Fibroblast of lung (primary cell): ENCODE measurements around the gene TMEM40. TPM values are rescaled to one million over a fixed set of nuclear protein-coding genes. Genes with fewer than 3 reads are reported as not detected.
"Not testable (repeated sequence)": the region's sequence is repeated elsewhere in the genome, so short reads cannot be mapped to it uniquely, and the experiment has no call there.

ENCODE experiments used
- DNase-seq, 2 donors: peaks; one replicate each; pipeline versions ENCODE4 v3.0.0 to v3.0.0-alpha.2; 2010; ENCODE audit warnings: low read depth in 2 of 2
- H2AFZ ChIP-seq: 2 replicates; pipeline ENCODE4 v1.5.1; 2012; ENCODE audit warnings: low read length, control low read depth, inconsistent platforms
- H3K27ac ChIP-seq: 2 replicates; pipeline ENCODE4 v1.5.1; 2011; ENCODE audit warnings: low read length, control low read depth; ENCODE audit not compliant: insufficient read depth
- H3K27me3 ChIP-seq: 2 replicates; pipeline ENCODE4 v1.5.1; 2011; ENCODE audit warnings: mild to moderate bottlenecking, low read length; ENCODE audit not compliant: control insufficient read depth, insufficient read depth
- H3K36me3 ChIP-seq: 2 replicates; pipeline ENCODE4 v1.5.1; 2011; ENCODE audit warnings: low read length; ENCODE audit not compliant: control insufficient read depth, insufficient read depth
- H3K4me1 ChIP-seq: 2 replicates; pipeline ENCODE4 v1.5.1; 2011; ENCODE audit warnings: low read length; ENCODE audit not compliant: control insufficient read depth, insufficient read depth; ENCODE audit errors: extremely low read depth
- H3K4me2 ChIP-seq: 2 replicates; pipeline ENCODE4 v1.5.1; 2011; ENCODE audit warnings: low read length, control low read depth; ENCODE audit not compliant: insufficient read depth; ENCODE audit errors: extremely low read depth
- H3K4me3 ChIP-seq, 4 experiments: fragments of 200-600 bp in 1 of 4; sonication (generic) in 1 of 4; replicated peaks in 1 of 4; 2 replicates each; pipeline ENCODE4 v1.5.1; 2011 to 2016; ENCODE audit warnings: low read length in 4 of 4, low read depth in 3 of 4, mild to moderate bottlenecking in 3 of 4, control low read depth in 2 of 4, inconsistent platforms in 1 of 4, mixed read lengths in 1 of 4; ENCODE audit not compliant: insufficient read depth in 1 of 4; ENCODE audit errors: control extremely low read depth in 1 of 4
- H3K79me2 ChIP-seq: 2 replicates; pipeline ENCODE4 v1.5.1; 2012; ENCODE audit warnings: mild to moderate bottlenecking, low read length, inconsistent platforms; ENCODE audit not compliant: control insufficient read depth, insufficient read depth
- H3K9ac ChIP-seq: 2 replicates; pipeline ENCODE4 v1.5.1; 2011; ENCODE audit warnings: mild to moderate bottlenecking, low read length, control low read depth; ENCODE audit not compliant: insufficient read depth
- H3K9me3 ChIP-seq: 2 replicates; pipeline ENCODE4 v1.5.1; 2012; ENCODE audit warnings: low read depth, low read length; ENCODE audit not compliant: control insufficient read depth, insufficient read depth
- H4K20me1 ChIP-seq: 2 replicates; pipeline ENCODE4 v1.5.1; 2011; ENCODE audit warnings: low read length; ENCODE audit not compliant: control insufficient read depth, insufficient read depth; ENCODE audit errors: extremely low read depth
- EZH2 ChIP-seq: IDR thresholded peaks from 2 replicates; pipeline ENCODE4 v1.5.1; 2012; ENCODE audit warnings: low read length, control low read depth, mild to moderate bottlenecking; ENCODE audit errors: missing control alignments
- polyA plus RNA-seq, 2 donors: library from polyadenylated mRNA; depleted of rRNA in 1 of 2; stranded (reverse) in 1 of 2; unstranded in 1 of 2; fragments of >200 nt; gene quantifications; 2 replicates each; pipeline ENCODE4 v1.2.1, GENCODE V29; 2011 to 2012; ENCODE audit warnings: missing spikeins in 1 of 2
- total RNA-seq: library from RNA; depleted of rRNA; stranded (reverse); fragments of >200 nt; gene quantifications from 2 replicates; pipeline ENCODE4 v1.2.1, GENCODE V29; 2014
- TF ChIP-seq, protein P1 (sequence below), 2 donors: IDR thresholded peaks in 1 of 2; conservative IDR thresholded peaks in 1 of 2; 1 replicate in 1 of 2; 2 replicates in 1 of 2; pipeline ENCODE4 v1.5.1; 2011 to 2012; ENCODE audit warnings: low read length in 2 of 2, control low read depth in 1 of 2, inconsistent platforms in 1 of 2, low read depth in 1 of 2, mild to moderate bottlenecking in 1 of 2

TMEM40 gene
- total and polyA plus RNA-seq, 2 donors (not counting 1 experiment from before 2014, with no cell fraction given), result under 0.01 to 0.33 TPM

DNA sequence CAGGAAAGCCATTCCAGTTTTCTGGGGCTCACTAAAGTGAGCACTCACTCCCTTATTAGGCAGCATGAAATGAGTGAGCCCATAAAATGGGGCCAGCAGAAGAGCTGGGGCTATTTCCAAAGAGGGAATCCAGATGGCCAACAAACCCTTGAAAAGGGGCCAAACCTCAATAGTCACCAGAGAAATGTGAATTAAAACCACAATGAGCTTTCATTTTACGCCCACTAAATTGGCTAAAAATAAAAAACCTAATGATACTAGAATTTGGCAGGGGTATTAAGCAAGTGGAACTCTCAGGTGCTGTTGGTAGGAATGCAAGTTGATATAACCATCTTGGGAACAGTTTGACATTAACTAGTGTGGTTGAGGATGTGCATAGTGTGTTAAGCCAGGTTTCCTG is 53.1 kb downstream of the TMEM40 start:
- DNase-seq, result peak; percentile 38 to 88
- TF ChIP-seq EZH2, result no peak
- TF ChIP-seq, protein P1, sequence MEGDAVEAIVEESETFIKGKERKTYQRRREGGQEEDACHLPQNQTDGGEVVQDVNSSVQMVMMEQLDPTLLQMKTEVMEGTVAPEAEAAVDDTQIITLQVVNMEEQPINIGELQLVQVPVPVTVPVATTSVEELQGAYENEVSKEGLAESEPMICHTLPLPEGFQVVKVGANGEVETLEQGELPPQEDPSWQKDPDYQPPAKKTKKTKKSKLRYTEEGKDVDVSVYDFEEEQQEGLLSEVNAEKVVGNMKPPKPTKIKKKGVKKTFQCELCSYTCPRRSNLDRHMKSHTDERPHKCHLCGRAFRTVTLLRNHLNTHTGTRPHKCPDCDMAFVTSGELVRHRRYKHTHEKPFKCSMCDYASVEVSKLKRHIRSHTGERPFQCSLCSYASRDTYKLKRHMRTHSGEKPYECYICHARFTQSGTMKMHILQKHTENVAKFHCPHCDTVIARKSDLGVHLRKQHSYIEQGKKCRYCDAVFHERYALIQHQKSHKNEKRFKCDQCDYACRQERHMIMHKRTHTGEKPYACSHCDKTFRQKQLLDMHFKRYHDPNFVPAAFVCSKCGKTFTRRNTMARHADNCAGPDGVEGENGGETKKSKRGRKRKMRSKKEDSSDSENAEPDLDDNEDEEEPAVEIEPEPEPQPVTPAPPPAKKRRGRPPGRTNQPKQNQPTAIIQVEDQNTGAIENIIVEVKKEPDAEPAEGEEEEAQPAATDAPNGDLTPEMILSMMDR (conservative IDR thresholded peaks at IDR 0.05 in 1 of 2, IDR thresholded peaks at IDR 0.05 in 1 of 2; ENCODE audit: low read depth in 1 of 2, low read length in 2 of 2), result no peak

DNA sequence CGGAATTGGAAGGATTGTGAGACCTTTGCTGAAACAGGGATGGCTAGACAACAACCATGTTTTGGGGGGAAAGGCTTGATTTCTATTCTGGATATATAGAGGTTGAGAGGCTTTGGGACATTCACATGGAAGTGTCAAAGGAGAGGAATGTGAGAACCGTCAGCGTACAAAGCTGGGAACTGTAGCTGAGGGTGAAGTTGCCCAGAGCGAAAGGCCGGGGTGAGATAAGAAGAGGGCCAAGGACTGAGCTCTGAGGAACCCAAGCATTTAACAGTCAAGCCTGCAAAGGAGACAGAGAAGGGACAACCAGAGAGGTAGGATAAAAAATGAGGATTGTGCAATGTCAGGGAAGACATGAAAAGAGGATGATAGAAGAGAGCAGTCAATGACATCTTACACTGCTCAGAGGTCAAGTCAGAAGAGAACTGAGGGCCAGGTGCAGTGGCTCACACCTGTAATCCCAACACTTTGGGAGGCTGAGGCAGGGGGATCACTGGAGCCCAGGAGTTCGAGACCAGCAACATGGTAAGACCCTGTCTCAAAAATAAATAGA is 53.6 kb downstream of the TMEM40 start:
- peaks cover 2% of the 10 kb centered on the region for H3K27me3 ChIP-seq
- no peak for DNase-seq
- H3K4me1 ChIP-seq, result no peaks in the 10 kb centered on the region
- H4K20me1 ChIP-seq, result no peaks in the 10 kb centered on the region
- H3K9ac ChIP-seq, result no peak overlapping the region
- no peak overlapping the region for H3K27ac ChIP-seq
- H3K9me3 ChIP-seq, result no peaks in the 10 kb centered on the region
- H2AFZ ChIP-seq, result no peak overlapping the region
- no peak overlapping the region for H3K4me2 ChIP-seq
- no peaks in the 10 kb centered on the region for H3K36me3 ChIP-seq
- no peaks in the 10 kb centered on the region for H3K79me2 ChIP-seq
- no peak overlapping the region for H3K4me3 ChIP-seq
- TF ChIP-seq EZH2, result no peak
- TF ChIP-seq, protein P1 (conservative IDR thresholded peaks at IDR 0.05 in 1 of 2, IDR thresholded peaks at IDR 0.05 in 1 of 2; ENCODE audit: low read depth in 1 of 2, low read length in 2 of 2), result no peak

More for the DNA sequence above, 53.1 kb downstream of the TMEM40 start:
- Histone ChIP-seq H3K9ac (no peak overlapping the region), H2AFZ (no peak overlapping the region), H3K36me3 (no peaks in the 10 kb centered on the region), H3K27ac (no peak overlapping the region), H3K4me3 (no peak overlapping the region), H3K4me2 (no peak overlapping the region), H3K4me1 (no peaks in the 10 kb centered on the region), H3K27me3 (no peaks in the 10 kb centered on the region), H3K79me2 (no peaks in the 10 kb centered on the region), H3K9me3 (no peaks in the 10 kb centered on the region), H4K20me1 (no peaks in the 10 kb centered on the region)

DNA sequence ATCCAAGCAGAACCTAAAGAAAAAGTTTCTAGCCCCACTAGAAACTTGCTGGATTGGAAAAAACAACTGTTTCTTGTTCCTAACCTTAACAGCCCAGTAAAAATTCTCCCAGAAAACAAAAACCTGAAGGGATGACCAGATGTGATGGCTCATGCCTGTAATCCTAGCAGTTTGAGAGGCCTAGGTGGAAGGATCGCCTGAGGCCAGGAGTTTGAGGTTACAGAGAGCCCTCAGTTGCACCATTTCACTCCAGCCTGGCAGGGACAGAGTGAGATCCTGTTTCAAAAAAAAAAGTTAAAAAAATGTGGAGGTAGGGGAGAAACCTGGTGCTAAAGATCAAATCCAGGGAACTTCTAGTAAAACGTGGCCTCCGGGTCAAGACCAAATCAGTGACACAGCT is 56.6 kb downstream of the TMEM40 start:
- Histone ChIP-seq H3K9ac (no peak overlapping the region), H3K27me3 (peaks cover 6% of the 10 kb centered on the region), H3K9me3 (no peaks in the 10 kb centered on the region), H3K79me2 (no peaks in the 10 kb centered on the region), H3K4me1 (no peaks in the 10 kb centered on the region), H3K4me3 (no peak overlapping the region), H3K4me2 (no peak overlapping the region), H3K27ac (no peak overlapping the region), H2AFZ (no peak overlapping the region), H4K20me1 (no peaks in the 10 kb centered on the region), H3K36me3 (no peaks in the 10 kb centered on the region)
- TF ChIP-seq, protein P1 (conservative IDR thresholded peaks at IDR 0.05 in 1 of 2, IDR thresholded peaks at IDR 0.05 in 1 of 2; ENCODE audit: low read depth in 1 of 2, low read length in 2 of 2), result no peak
- TF ChIP-seq EZH2, result no peak
- DNase-seq, result no peak

GRCh38 chr3:12701601-12702000 is 57.5 kb downstream of the TMEM40 start:
- H4K20me1 ChIP-seq, H3K36me3 ChIP-seq, H3K79me2 ChIP-seq, H3K4me2 ChIP-seq, H2AFZ ChIP-seq, H3K27me3 ChIP-seq, H3K4me1 ChIP-seq, DNase-seq, H3K9me3 ChIP-seq, H3K9ac ChIP-seq, H3K27ac ChIP-seq, H3K4me3 ChIP-seq: not testable (repeated sequence)
